Neuronal stem cell (in vitro differentiated cells): ENCODE results near the gene SMIM35.

ENCODE experiments used
- DNase-seq: peaks from one replicate; pipeline ENCODE4 v3.0.0-alpha.2; 2013; ENCODE audit warnings: low spot score
- H2AFZ ChIP-seq: one replicate; pipeline ENCODE4 v1.6.1; 2013; ENCODE audit warnings: mild to moderate bottlenecking, low read length, inconsistent platforms
- H2AK5ac ChIP-seq: 2 replicates; pipeline ENCODE4 v1.6.1; 2013; ENCODE audit warnings: low read depth, mild to moderate bottlenecking, inconsistent platforms, low read length, moderate library complexity, mixed read lengths
- H2BK120ac ChIP-seq: 2 replicates; pipeline ENCODE4 v1.6.1; 2013; ENCODE audit warnings: low read depth, mild to moderate bottlenecking, inconsistent platforms, low read length, moderate library complexity, mixed read lengths
- H2BK12ac ChIP-seq: one replicate; pipeline ENCODE4 v1.6.1; 2013; ENCODE audit warnings: low read length, inconsistent platforms
- H2BK15ac ChIP-seq: 2 replicates; pipeline ENCODE4 v1.6.1; 2013; ENCODE audit warnings: mild to moderate bottlenecking, low read length, inconsistent platforms, mixed read lengths
- H2BK5ac ChIP-seq: one replicate; pipeline ENCODE4 v1.6.1; 2013; ENCODE audit warnings: inconsistent platforms, mild to moderate bottlenecking, low read length, moderate library complexity
- H3K14ac ChIP-seq: one replicate; pipeline ENCODE4 v1.6.1; 2013; ENCODE audit warnings: low read length, inconsistent platforms
- H3K18ac ChIP-seq: 2 replicates; pipeline ENCODE4 v1.6.1; 2013; ENCODE audit warnings: low read length, inconsistent platforms
- H3K23ac ChIP-seq: 2 replicates; pipeline ENCODE4 v1.6.1; 2013; ENCODE audit warnings: low read depth, mild to moderate bottlenecking, mixed read lengths, low read length, inconsistent platforms; ENCODE audit not compliant: poor library complexity
- H3K27ac ChIP-seq: replicated peaks from 3 replicates; pipeline ENCODE4 v1.5.1; 2013; ENCODE audit warnings: low read length, inconsistent platforms
- H3K27me3 ChIP-seq, 3 experiments: 2 replicates each; pipeline ENCODE4 v1.6.1; 2013; ENCODE audit warnings: low read length in 3 of 3, mild to moderate bottlenecking in 2 of 3, inconsistent platforms in 1 of 3, low read depth in 1 of 3, mixed read lengths in 1 of 3, moderate library complexity in 1 of 3; ENCODE audit not compliant: control insufficient read depth in 3 of 3, insufficient read depth in 3 of 3
- H3K36me3 ChIP-seq, 2 donors: replicated peaks in 1 of 2; 2 replicates each; pipeline ENCODE4 v1.6.1; 2013; ENCODE audit warnings: low read length in 2 of 2; ENCODE audit not compliant: control insufficient read depth in 2 of 2, insufficient read depth in 2 of 2
- H3K4ac ChIP-seq: 2 replicates; pipeline ENCODE4 v1.6.1; 2013; ENCODE audit warnings: inconsistent platforms, mild to moderate bottlenecking, low read length, moderate library complexity
- H3K4me1 ChIP-seq, 2 donors: 1 replicate in 1 of 2; 2 replicates in 1 of 2; pipeline ENCODE4 v1.6.1; 2013; ENCODE audit warnings: low read length in 2 of 2, low read depth in 1 of 2; ENCODE audit not compliant: control insufficient read depth in 2 of 2, insufficient read depth in 1 of 2
- H3K4me2 ChIP-seq: one replicate; pipeline ENCODE4 v1.6.1; 2013; ENCODE audit warnings: mild to moderate bottlenecking, low read length, inconsistent platforms; ENCODE audit not compliant: insufficient read depth, poor library complexity, severe bottlenecking
- H3K4me3 ChIP-seq, 2 donors: 2 replicates each; pipeline ENCODE4 v1.5.1; 2013; ENCODE audit warnings: low read length in 2 of 2, mild to moderate bottlenecking in 2 of 2, inconsistent platforms in 1 of 2, moderate library complexity in 1 of 2
- H3K79me1 ChIP-seq: one replicate; pipeline ENCODE4 v1.6.1; 2013; ENCODE audit warnings: low read depth, mild to moderate bottlenecking, inconsistent platforms, low read length, moderate library complexity
- H3K9ac ChIP-seq: one replicate; pipeline ENCODE4 v1.6.1; 2013; ENCODE audit warnings: mild to moderate bottlenecking, low read depth, low read length, inconsistent platforms; ENCODE audit not compliant: poor library complexity
- H3K9me3 ChIP-seq, 2 donors: replicated peaks in 1 of 2; 2 replicates each; pipeline versions ENCODE3 to v1.6.1; 2013; ENCODE audit warnings: low read length in 2 of 2, mild to moderate bottlenecking in 2 of 2, inconsistent platforms in 1 of 2, low read depth in 1 of 2, mixed read lengths in 1 of 2, moderate library complexity in 1 of 2; ENCODE audit not compliant: control insufficient read depth in 2 of 2, insufficient read depth in 1 of 2
- H4K8ac ChIP-seq: one replicate; pipeline ENCODE4 v1.6.1; 2013; ENCODE audit warnings: low read depth, mild to moderate bottlenecking, inconsistent platforms, low read length, moderate library complexity
- H4K91ac ChIP-seq: one replicate; pipeline ENCODE4 v1.6.1; 2013; ENCODE audit warnings: low read length, low read depth, mild to moderate bottlenecking, inconsistent platforms; ENCODE audit not compliant: poor library complexity
- WGBS, 2 donors: extraction: QIAGEN DNeasy Blood & Tissue Kit; methylation state at CpG; one replicate each; pipeline ENCODE4 v1.1.7; 2013; ENCODE audit warnings: missing lambda C conversion rate in 2 of 2, mixed read lengths in 1 of 2; ENCODE audit not compliant: insufficient read length in 2 of 2, insufficient replicate concordance in 1 of 2; ENCODE audit errors: extremely low coverage in 2 of 2; 5-methylcytosine and 5-hydroxymethylcytosine counted together

SMIM35 gene

DNA sequence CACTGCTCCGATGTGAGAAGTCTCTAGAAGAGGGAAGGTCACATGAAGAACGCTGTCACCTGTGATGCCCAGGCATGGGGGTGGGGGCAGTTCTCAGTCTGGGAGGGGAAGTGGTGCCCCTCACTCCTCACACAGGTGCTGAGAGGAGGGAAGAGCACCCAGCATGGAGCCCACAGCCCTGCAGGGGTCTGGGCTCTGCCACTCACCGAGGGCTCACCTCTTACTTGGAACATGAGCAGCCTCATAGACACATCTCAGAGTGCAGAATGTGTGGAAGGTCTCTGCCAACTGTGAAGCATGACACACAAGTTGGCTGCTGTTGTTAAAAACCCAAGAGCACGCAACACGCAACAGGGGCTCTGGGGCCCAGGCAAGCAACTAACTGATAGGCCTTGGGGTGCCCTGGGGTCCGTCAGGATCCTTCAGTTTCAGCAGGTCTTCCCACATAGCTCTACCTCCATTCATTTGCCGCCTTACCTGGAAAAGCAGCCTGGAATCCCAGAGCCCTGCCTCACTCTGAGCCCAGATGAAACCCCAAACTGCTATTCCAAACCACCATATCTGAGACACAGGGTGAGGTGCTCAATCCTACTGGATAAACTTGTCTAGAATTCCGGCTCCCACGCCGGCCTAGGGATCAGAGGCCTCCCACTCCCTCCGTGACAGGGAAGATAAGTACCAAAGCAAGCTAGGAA lies 27.4 kb downstream of the SMIM35 start:
- H4K91ac ChIP-seq = peak overlapping the region; percentile 57
- H3K9ac ChIP-seq = no peak overlapping the region
- H3K4me3 ChIP-seq = no peak overlapping the region
- H2BK15ac ChIP-seq = peak overlapping the region; percentile 51
- H3K4me1 ChIP-seq = peaks cover 0 to 17% of the 10 kb centered on the region in 2 donors
- H3K9me3 ChIP-seq = no peaks in the 10 kb centered on the region
- H2AK5ac ChIP-seq = peak overlapping the region; percentile 67
- DNase-seq = no peak
- peaks cover 0 to 53% (median 0%) of the 10 kb centered on the region in 3 experiments for H3K27me3 ChIP-seq
- peak overlapping the region; percentile 36 for H2BK120ac ChIP-seq
- no peak overlapping the region for H3K4ac ChIP-seq
- no peaks in the 10 kb centered on the region for H3K79me1 ChIP-seq
- no peak overlapping the region for H2BK12ac ChIP-seq
- peak overlapping the region; percentile 30 for H2BK5ac ChIP-seq
- no peak overlapping the region for H3K14ac ChIP-seq
- no peak overlapping the region for H4K8ac ChIP-seq
- no peak overlapping the region for H3K23ac ChIP-seq
- H3K36me3 ChIP-seq = no peaks in the 10 kb centered on the region
- no peak overlapping the region for H3K4me2 ChIP-seq
- no CpG with 5 or more reads among the region's 11 CpGs for WGBS, 2 donors
- H3K18ac ChIP-seq = peak overlapping the region; percentile 82
- no peak overlapping the region for H3K27ac ChIP-seq
- H2AFZ ChIP-seq = no peak overlapping the region

DNA sequence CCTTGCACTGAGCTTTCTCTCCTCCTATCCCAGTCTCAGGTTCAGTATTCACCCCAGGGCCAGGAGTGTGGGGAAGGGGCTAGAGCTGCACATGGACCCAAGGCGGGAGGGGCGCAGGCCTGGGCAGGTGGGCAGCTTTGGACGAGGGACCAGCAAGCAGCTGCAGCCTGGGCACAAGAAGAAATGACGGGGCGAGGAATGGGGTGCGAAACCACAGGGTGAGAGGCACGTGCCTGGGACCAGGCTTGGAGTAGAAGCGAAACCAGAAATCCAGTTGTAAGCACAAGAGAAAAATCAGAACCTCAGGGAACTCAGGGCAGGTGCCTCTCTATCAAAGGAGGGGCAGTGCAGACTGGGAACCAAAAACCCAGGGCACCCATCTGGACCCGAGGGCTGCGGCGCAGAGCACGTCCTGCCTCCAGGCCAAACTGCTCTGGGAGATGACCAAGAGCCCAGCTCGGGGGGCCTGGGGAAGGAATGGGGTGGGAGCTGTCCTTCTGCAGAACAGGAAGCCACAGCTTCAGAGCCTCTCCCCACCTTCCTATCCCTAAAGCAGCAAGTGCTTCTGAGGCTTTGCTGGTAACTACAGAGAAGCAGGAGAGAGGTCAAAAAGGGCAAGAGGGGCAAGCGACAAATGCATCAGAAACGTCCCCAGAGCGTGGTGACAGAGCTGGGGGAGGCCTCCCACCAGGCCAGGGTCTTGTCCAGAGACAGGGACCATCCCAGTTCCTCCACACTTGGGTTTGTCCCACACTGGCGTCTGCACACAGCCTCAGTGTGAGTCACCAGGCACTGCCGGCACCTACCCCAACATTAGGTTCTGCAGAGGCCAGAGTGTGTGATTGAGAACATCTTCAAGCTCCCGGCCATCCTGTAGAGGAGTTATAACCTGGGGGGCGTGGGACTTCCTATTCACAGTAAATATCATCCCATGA lies 28.2 kb downstream of the SMIM35 start:
- H2BK15ac ChIP-seq = peak overlapping the region; percentile 38
- no peak overlapping the region for H3K23ac ChIP-seq
- peak overlapping the region; percentile 25 for H2BK12ac ChIP-seq
- H2AK5ac ChIP-seq = peak overlapping the region; percentile 81
- H2AFZ ChIP-seq = no peak overlapping the region
- peak overlapping the region; percentile 54 for H3K9ac ChIP-seq
- H3K9me3 ChIP-seq = no peaks in the 10 kb centered on the region
- no peak overlapping the region for H2BK120ac ChIP-seq
- no peaks in the 10 kb centered on the region for H3K36me3 ChIP-seq
- DNase-seq = no peak
- H2BK5ac ChIP-seq = peak overlapping the region; percentile 30
- H3K4ac ChIP-seq = peak overlapping the region; percentile 44
- WGBS, 2 donors = no CpG with 5 or more reads among the region's 20 CpGs
- H3K79me1 ChIP-seq = no peaks in the 10 kb centered on the region
- no peak overlapping the region for H3K4me2 ChIP-seq
- peaks cover 0 to 53% (median 0%) of the 10 kb centered on the region in 3 experiments for H3K27me3 ChIP-seq
- no peak overlapping the region for H3K4me3 ChIP-seq
- peak overlapping the region; percentile 39 for H4K91ac ChIP-seq
- H3K27ac ChIP-seq = no peak overlapping the region
- H4K8ac ChIP-seq = no peak overlapping the region
- peak overlapping the region; percentile 82 for H3K18ac ChIP-seq
- peak overlapping the region; percentile 39 for H3K14ac ChIP-seq
- H3K4me1 ChIP-seq = peaks cover 0 to 17% of the 10 kb centered on the region in 2 donors

DNA sequence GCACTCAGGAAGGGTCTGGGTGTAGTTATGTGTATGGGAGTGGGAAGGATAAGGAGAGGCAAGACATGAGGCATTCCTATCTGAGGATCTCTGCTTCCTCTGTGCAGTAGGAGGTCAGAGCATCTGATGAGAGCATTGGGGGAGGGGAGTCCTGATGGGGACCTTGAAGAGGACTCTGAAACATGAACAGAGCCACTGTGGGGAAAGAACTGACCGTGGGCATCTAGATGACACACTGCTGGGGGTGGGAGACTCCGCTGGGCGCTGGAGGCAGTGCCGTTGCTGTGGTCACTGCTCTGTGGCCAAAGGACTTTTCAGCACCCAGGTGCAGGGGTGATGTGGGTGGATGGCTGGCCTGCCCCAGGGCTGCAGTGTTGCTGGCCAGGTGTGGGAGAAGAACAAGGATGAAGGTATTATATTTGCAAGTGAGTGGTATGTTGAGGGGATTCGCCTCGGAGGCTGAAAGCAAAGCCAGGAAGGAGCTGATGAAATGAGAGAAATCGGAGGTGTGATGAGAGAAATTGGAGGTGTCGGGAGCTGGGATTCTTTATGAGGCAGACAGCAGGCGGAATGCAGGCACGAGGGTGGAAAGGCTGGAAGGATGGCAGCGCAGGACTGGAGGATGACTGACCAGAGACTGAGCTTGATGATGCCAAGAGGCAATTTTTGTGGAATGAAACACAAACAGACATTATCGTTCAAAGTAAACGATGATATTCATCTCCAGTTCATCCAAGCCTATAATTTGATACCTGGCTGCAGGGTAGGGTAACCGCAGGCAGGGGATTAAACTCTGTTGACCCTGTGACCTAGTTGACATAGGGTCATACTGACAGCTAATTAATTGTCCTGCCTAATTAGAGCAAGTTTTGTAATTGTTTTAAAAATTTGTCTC lies 29.3 kb downstream of the SMIM35 start:
- Histone ChIP-seq H2AK5ac (no peak overlapping the region), H3K9ac (peak overlapping the region; percentile 3), H4K8ac (no peak overlapping the region), H3K36me3 (no peaks in the 10 kb centered on the region), H3K14ac (no peak overlapping the region), H3K18ac (peak overlapping the region; percentile 1), H2AFZ (no peak overlapping the region), H2BK120ac (no peak overlapping the region), H3K4me2 (no peak overlapping the region), H2BK12ac (no peak overlapping the region), H3K27me3 (peaks cover 0 to 53% (median 0%) of the 10 kb centered on the region in 3 experiments), H3K27ac (no peak overlapping the region), H3K23ac (no peak overlapping the region), H2BK15ac (no peak overlapping the region), H3K4ac (no peak overlapping the region), H3K4me1 (peaks cover 0 to 17% of the 10 kb centered on the region in 2 donors), H3K79me1 (no peaks in the 10 kb centered on the region), H3K4me3 (no peak overlapping the region), H4K91ac (no peak overlapping the region), H3K9me3 (no peaks in the 10 kb centered on the region), H2BK5ac (peak overlapping the region; percentile 10)
- DNase-seq = no peak
- WGBS, 2 donors = 100% methylated on average over 2 of the region's 14 CpGs; no CpG with 5 or more reads in 1 of the 2 donors
